ENCODE data around the gene AKR1C2. TPM values are rescaled to one million over a fixed set of nuclear protein-coding genes. Genes with fewer than 3 reads are reported as not detected.

Gene AKR1C2
- total and polyA plus RNA-seq, 9 of the 15 experiments (the other 6 are each of a cell fraction or from before 2014, with no cell fraction given), result 13.8 to 74.0 (median 30.5) TPM

GRCh38 chr10:4941540-4942330 is 61.9 kb downstream of the AKR1C2 start (continued):
- TF ChIP-seq MGA (IDR thresholded peaks at IDR 0.05) (peak; percentile 68), NCOA1 (IDR thresholded peaks at IDR 0.05; ENCODE audit: low read depth) (peak; percentile 71), SOX6 (IDR thresholded peaks at IDR 0.05) (peak; percentile 77), ZNF318 (IDR thresholded peaks at IDR 0.05; ENCODE audit: borderline replicate concordance in 1 of 2, low read depth in 1 of 2) (peak in 1 of 2 experiments; percentile 75; a peak in 1 of 4 replicates), ZEB2 (IDR thresholded peaks at IDR 0.05) (peak; percentile 78), HES1 (IDR thresholded peaks at IDR 0.05; ENCODE audit: low read depth) (peak; percentile 43; the same call in 1 of the 2 replicates)

All from K562 (cell line).